Gastroesophageal sphincter (tissue), 3 donors: ENCODE measurements around the gene DCPS.

ENCODE experiments used
- CTCF ChIP-seq, 4 experiments: fragments of 200-600 bp in 2 of 4; fragments of 450-650 bp in 2 of 4; sonication (generic) in 1 of 4; IDR thresholded peaks; one replicate each; pipeline ENCODE4 v1.5.1; 2017 to 2019; ENCODE audit warnings: antibody characterized with exemption in 4 of 4, mild to moderate bottlenecking in 2 of 4, moderate library complexity in 2 of 4
- EP300 ChIP-seq: sonication (generic); formaldehyde crosslinking; IDR thresholded peaks from one replicate; pipeline ENCODE4 v1.6.1; 2017; ENCODE audit warnings: antibody characterized with exemption, mild to moderate bottlenecking
- POLR2A ChIP-seq, 2 donors: fragments of 450-650 bp; IDR thresholded peaks; one replicate each; pipeline ENCODE4 v1.6.1; 2017; ENCODE audit warnings: antibody characterized with exemption in 2 of 2, mild to moderate bottlenecking in 2 of 2, moderate library complexity in 1 of 2
- POLR2AphosphoS5 ChIP-seq: sonication (generic); formaldehyde crosslinking; IDR thresholded peaks from one replicate; pipeline ENCODE4 v1.6.1; 2017; ENCODE audit warnings: antibody characterized with exemption

- no peak for TF ChIP-seq CTCF (IDR thresholded peaks at IDR 0.05)
- no peak for TF ChIP-seq POLR2A (IDR thresholded peaks at IDR 0.05)
- no peak for TF ChIP-seq POLR2AphosphoS5
- no peak for TF ChIP-seq EP300
These were observed 33.2 kb downstream of the DCPS start for GRCh38 chr11:126337126-126337473.
